K562 (cell line): ENCODE data around the gene MRPL11. TPM values are rescaled to one million over a fixed set of nuclear protein-coding genes. Genes with fewer than 3 reads are reported as not detected.

ENCODE experiments used
- CBFA2T3 ChIP-seq: fragments of 450-650 bp; IDR thresholded peaks from 2 replicates; pipeline ENCODE4 v1.6.1; 2017
- CTBP1 ChIP-seq: fragments of 450-650 bp; IDR thresholded peaks from 2 replicates; pipeline ENCODE4 v1.6.1; 2016; ENCODE audit warnings: borderline replicate concordance
- GABPB1 ChIP-seq: sonication (generic); formaldehyde crosslinking; IDR thresholded peaks from 2 replicates; pipeline ENCODE4 v1.8.0; 2022; ENCODE audit warnings: mild to moderate bottlenecking, missing genetic modification reagents
- NCOA1 ChIP-seq: fragments of 450-650 bp; IDR thresholded peaks from 2 replicates; pipeline ENCODE4 v1.6.1; 2016; ENCODE audit warnings: low read depth
- NCOA4 ChIP-seq: fragments of 450-650 bp; IDR thresholded peaks from 2 replicates; pipeline ENCODE4 v1.6.1; 2018; ENCODE audit warnings: mild to moderate bottlenecking; ENCODE audit not compliant: partially characterized antibody
- PHB2 ChIP-seq: fragments of 450-650 bp; IDR thresholded peaks from 2 replicates; pipeline ENCODE4 v1.6.1; 2017; ENCODE audit warnings: low read depth
- POLR2G ChIP-seq: fragments of 200-400 bp; formaldehyde crosslinking; IDR thresholded peaks from 2 replicates; pipeline ENCODE4 v1.6.1; 2017; ENCODE audit warnings: low read depth, mild to moderate bottlenecking, antibody characterized with exemption, low read length, moderate library complexity
- RAD21 ChIP-seq, 2 experiments: fragments of 250-450 bp in 1 of 2; fragments of 450-650 bp in 1 of 2; sonication (Bioruptor Pico) in 1 of 2; formaldehyde crosslinking in 1 of 2; IDR thresholded peaks in 1 of 2; conservative IDR thresholded peaks in 1 of 2; 2 replicates each; pipeline versions ENCODE4 v1.4.0 to v1.8.0; 2020 to 2022; ENCODE audit warnings: mild to moderate bottlenecking in 2 of 2, moderate library complexity in 1 of 2
- RFX1 ChIP-seq: fragments of 450-650 bp; IDR thresholded peaks from 2 replicates; pipeline ENCODE4 v1.6.1; 2016; ENCODE audit warnings: mild to moderate bottlenecking, moderate library complexity
- RFX7 ChIP-seq: fragments of 250-450 bp; sonication (Bioruptor Pico); IDR thresholded peaks from 2 replicates; pipeline ENCODE4 v1.5.1; 2021; ENCODE audit warnings: mild to moderate bottlenecking
- SETDB1 ChIP-seq: IDR thresholded peaks from one replicate; pipeline ENCODE4 v1.6.1; 2012; ENCODE audit warnings: low read length, control low read depth, inconsistent platforms
- SIN3A ChIP-seq, 2 experiments: fragments of 150-350 bp in 1 of 2; IDR thresholded peaks; 2 replicates each; pipeline ENCODE4 v1.6.1; 2011 to 2016; ENCODE audit warnings: borderline replicate concordance in 2 of 2, low read depth in 2 of 2, low read length in 2 of 2, mild to moderate bottlenecking in 2 of 2, moderate library complexity in 2 of 2; ENCODE audit not compliant: control insufficient read depth in 1 of 2
- SRF ChIP-seq, 2 experiments: fragments of 250-450, 450-650 bp in 1 of 2; sonication (Bioruptor Pico) in 1 of 2; sonication (generic) in 1 of 2; formaldehyde crosslinking; IDR thresholded peaks; 2 replicates each; pipeline versions ENCODE4 v1.5.0 to v1.5.1; 2020 to 2022; ENCODE audit warnings: mild to moderate bottlenecking in 1 of 2, missing genetic modification reagents in 1 of 2
- TAF15 ChIP-seq: fragments of 200-400 bp; formaldehyde crosslinking; IDR thresholded peaks from 2 replicates; pipeline ENCODE4 v1.6.1; 2017; ENCODE audit warnings: mild to moderate bottlenecking, low read depth, low read length, moderate library complexity
- TAF9B ChIP-seq: fragments of 450-650 bp; IDR thresholded peaks from 2 replicates; pipeline ENCODE4 v1.6.1; 2018; ENCODE audit warnings: mild to moderate bottlenecking; ENCODE audit not compliant: partially characterized antibody
- TEAD4 ChIP-seq, 2 experiments: sonication (generic) in 1 of 2; formaldehyde crosslinking in 1 of 2; IDR thresholded peaks; 2 replicates each; pipeline versions ENCODE4 v1.6.1 to v1.8.0; 2012 to 2022; ENCODE audit warnings: borderline replicate concordance in 1 of 2, inconsistent platforms in 1 of 2, low read length in 1 of 2, mild to moderate bottlenecking in 1 of 2, missing genetic modification reagents in 1 of 2
- ZNF507 ChIP-seq: conservative IDR thresholded peaks from 2 replicates; pipeline ENCODE4 v1.6.1; 2017; ENCODE audit warnings: missing genetic modification characterization, missing compliant biosample characterization
- ZNF586 ChIP-seq: fragments of 450-650 bp; formaldehyde crosslinking; conservative IDR thresholded peaks from 2 replicates; pipeline ENCODE4 v1.4.0; 2020; ENCODE audit warnings: mild to moderate bottlenecking, moderate library complexity
- polyA plus RNA-seq, 8 experiments: library from polyadenylated mRNA; depleted of rRNA in 4 of 8; stranded (reverse) in 5 of 8; unstranded in 3 of 8; fragments of >200 nt; fragmentation: Nextera tagmentation in 2 of 8; fragmentation: Illumina TruSeq in 1 of 8; extraction: Ambion mirVana in 2 of 8; extraction: Trizol in 1 of 8; gene quantifications; 2 replicates each; pipeline versions ENCODE4 v1.2.1 to v1.2.3, GENCODE V29; 2011 to 2014; ENCODE audit warnings: inconsistent platforms in 1 of 8, missing spikeins in 1 of 8
- total RNA-seq, 7 experiments: library from RNA; depleted of rRNA in 6 of 7; stranded (reverse); fragments of >200 nt in 6 of 7; fragmentation: Illumina TruSeq in 2 of 7; extraction: Trizol in 2 of 7; gene quantifications; 2 replicates each; pipeline versions ENCODE4 v1.2.1 to v1.2.3, GENCODE V29; 2011 to 2021; ENCODE audit warnings: low replicate concordance in 1 of 7
- TF ChIP-seq, protein P1 (sequence below): fragments of 450-650 bp; formaldehyde crosslinking; IDR thresholded peaks from 2 replicates; pipeline ENCODE4 v1.4.0; 2020; ENCODE audit warnings: mild to moderate bottlenecking, moderate library complexity
- TF ChIP-seq, protein P2 (sequence below), 2 experiments: IDR thresholded peaks in 1 of 2; conservative IDR thresholded peaks in 1 of 2; 2 replicates each; pipeline ENCODE4 v1.6.1; 2016; ENCODE audit warnings: low read depth in 2 of 2, mild to moderate bottlenecking in 1 of 2, missing compliant biosample characterization in 1 of 2, missing genetic modification characterization in 1 of 2, moderate library complexity in 1 of 2

Gene MRPL11
- total and polyA plus RNA-seq, 9 of the 15 experiments (the other 6 are each of a cell fraction or from before 2014, with no cell fraction given), result 33.0 to 173 (median 91.9) TPM

DNA sequence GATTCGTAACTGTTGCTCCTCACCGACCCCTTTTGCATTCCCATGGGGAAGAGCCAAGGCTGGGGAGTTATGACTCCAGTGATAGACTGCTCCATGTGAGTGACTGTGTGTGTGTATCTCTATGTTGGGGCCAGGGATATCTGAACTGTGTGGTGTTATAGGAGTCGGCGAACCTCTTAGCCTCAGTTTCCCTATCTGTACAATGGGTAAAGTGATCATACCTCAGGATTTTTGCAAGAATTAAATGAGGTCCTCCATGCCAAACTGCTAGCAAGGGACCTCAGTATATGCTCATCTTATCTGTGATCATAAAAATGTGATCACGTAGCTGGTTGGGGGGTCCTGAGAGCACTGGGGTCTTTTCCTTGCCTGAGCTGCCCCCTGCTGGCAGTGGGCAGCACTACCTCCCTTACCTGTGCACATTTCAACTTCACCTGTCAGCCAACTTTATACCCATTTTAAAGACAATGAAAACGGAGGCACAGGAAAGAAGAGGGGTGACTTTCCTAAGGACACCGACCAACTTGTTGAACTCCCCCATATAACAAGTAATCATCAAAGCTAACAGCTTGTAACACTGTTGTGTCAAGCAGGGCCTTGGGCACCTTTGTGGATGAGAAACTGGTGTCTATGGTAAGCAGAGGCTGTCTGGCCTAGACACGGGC, 40.2 kb upstream of the MRPL11 start (continued):
- TF ChIP-seq NCOA4 (peak; percentile 65), SETDB1 (no peak), CBFA2T3 (no peak), POLR2G (no peak), ZNF586 (no peak), CTBP1 (no peak), TAF9B (no peak), PHB2 (no peak), NCOA1 (no peak), RAD21 (CRISPR knock-in tag; conservative IDR thresholded peaks at IDR 0.05 in 1 of 2, IDR thresholded peaks at IDR 0.05 in 1 of 2) (peak; percentile 56 to 68), SIN3A (IDR thresholded peaks at IDR 0.05; ENCODE audit: borderline replicate concordance in 2 of 2, control insufficient read depth in 1 of 2, low read depth in 2 of 2, low read length in 2 of 2) (no peak), TAF15 (no peak), TEAD4 (IDR thresholded peaks at IDR 0.05; ENCODE audit: low read length) (no peak), TEAD4 (CRISPR knock-in tag; IDR thresholded peaks at IDR 0.05; ENCODE audit: borderline replicate concordance) (peak; percentile 14; the same call in 1 of the 2 replicates), RFX1 (no peak), GABPB1 (CRISPR knock-in tag) (peak; percentile 27; the same call in 1 of the 2 replicates), SRF (CRISPR knock-in tag; IDR thresholded peaks at IDR 0.05) (0 out of 4 replicates have a peak, but pooled peaks of 1 of the 2 experiments have one; percentile 11), ZNF507 (tag) (no peak), RFX7 (CRISPR knock-in tag) (no peak)
- TF ChIP-seq, protein P1, sequence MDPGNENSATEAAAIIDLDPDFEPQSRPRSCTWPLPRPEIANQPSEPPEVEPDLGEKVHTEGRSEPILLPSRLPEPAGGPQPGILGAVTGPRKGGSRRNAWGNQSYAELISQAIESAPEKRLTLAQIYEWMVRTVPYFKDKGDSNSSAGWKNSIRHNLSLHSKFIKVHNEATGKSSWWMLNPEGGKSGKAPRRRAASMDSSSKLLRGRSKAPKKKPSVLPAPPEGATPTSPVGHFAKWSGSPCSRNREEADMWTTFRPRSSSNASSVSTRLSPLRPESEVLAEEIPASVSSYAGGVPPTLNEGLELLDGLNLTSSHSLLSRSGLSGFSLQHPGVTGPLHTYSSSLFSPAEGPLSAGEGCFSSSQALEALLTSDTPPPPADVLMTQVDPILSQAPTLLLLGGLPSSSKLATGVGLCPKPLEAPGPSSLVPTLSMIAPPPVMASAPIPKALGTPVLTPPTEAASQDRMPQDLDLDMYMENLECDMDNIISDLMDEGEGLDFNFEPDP, result no peak
- TF ChIP-seq, protein P2, sequence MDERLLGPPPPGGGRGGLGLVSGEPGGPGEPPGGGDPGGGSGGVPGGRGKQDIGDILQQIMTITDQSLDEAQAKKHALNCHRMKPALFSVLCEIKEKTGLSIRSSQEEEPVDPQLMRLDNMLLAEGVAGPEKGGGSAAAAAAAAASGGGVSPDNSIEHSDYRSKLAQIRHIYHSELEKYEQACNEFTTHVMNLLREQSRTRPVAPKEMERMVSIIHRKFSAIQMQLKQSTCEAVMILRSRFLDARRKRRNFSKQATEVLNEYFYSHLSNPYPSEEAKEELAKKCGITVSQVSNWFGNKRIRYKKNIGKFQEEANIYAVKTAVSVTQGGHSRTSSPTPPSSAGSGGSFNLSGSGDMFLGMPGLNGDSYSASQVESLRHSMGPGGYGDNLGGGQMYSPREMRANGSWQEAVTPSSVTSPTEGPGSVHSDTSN (CRISPR knock-in tag; IDR thresholded peaks at IDR 0.05; ENCODE audit: low read depth), result no peak
- TF ChIP-seq, protein P2 (tag; conservative IDR thresholded peaks at IDR 0.05; ENCODE audit: low read depth), result peak; percentile 70
